GM18499 (cell line): ENCODE results near the gene LMBR1.
"Not testable (repeated sequence)": the region's sequence is repeated elsewhere in the genome, so short reads cannot be mapped to it uniquely, and the experiment has no call there.

Experiments used
- ATAC-seq: cut with Tn5 transposase; IDR thresholded peaks from one replicate; pipeline ENCODE4 v1.9.1; 2021; ENCODE audit warnings: moderate number of reproducible peaks; ENCODE audit not compliant: insufficient read depth, unreplicated experiment

The LMBR1 gene

GRCh38 chr7:156640257-156640948 lies 252.6 kb downstream of the LMBR1 start, which contains the start of gene RNF32:
Gene RNF32, plus strand, starts transcription at chr7:156640774. Its CDS starts 3,104 bp downstream, at chr7:156643878.
- peak; percentile 56 for ATAC-seq

GRCh38 chr7:156639426-156640256 lies 253.3 kb downstream of the LMBR1 start:
- ATAC-seq, result no peak

- ATAC-seq, result no peak
Observed at GRCh38 chr7:156638443-156639077, 254.4 kb downstream of the LMBR1 start.

GRCh38 chr7:156637093-156637492 lies 255.9 kb downstream of the LMBR1 start:
- not testable (repeated sequence) for ATAC-seq

- ATAC-seq, result no peak
Observed at GRCh38 chr7:156635529-156636385, 257.2 kb downstream of the LMBR1 start.

- ATAC-seq, result no peak
Observed at GRCh38 chr7:156634117-156634516, 258.9 kb downstream of the LMBR1 start.

GRCh38 chr7:156629873-156630272 lies 263.1 kb downstream of the LMBR1 start:
- no peak for ATAC-seq

- no peak for ATAC-seq
Observed at GRCh38 chr7:156628562-156628961, 264.4 kb downstream of the LMBR1 start.
